EH (cell line): Measurements from ENCODE around the gene TMEM54.

ENCODE experiments used
- DNase-seq: peaks from one replicate; pipeline ENCODE4 v3.0.0-alpha.2; 2015; ENCODE audit warnings: low read depth

TMEM54 gene

GRCh38 chr1:32864375-32865019 is 36.7 kb downstream of the TMEM54 start:
- DNase-seq: no peak

DNA sequence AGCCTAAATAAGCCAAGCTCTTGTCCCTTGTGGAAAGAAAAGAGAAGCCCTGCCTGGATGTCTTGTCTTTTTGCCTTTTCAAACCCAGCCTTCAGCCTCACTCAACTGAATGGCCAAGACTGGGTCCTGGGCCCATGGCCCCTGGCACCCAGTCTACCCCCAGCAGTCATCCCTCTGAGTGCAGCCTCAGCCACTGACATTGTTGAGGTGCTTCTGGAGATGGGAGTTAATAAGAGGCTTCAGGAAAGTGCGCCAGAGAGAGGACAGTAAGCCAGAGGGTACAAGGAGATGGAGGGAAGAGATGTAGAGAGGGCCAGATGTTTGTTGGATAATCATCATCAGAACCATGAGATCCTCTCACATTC is 37.3 kb downstream of the TMEM54 start:
- DNase-seq: no peak

DNA sequence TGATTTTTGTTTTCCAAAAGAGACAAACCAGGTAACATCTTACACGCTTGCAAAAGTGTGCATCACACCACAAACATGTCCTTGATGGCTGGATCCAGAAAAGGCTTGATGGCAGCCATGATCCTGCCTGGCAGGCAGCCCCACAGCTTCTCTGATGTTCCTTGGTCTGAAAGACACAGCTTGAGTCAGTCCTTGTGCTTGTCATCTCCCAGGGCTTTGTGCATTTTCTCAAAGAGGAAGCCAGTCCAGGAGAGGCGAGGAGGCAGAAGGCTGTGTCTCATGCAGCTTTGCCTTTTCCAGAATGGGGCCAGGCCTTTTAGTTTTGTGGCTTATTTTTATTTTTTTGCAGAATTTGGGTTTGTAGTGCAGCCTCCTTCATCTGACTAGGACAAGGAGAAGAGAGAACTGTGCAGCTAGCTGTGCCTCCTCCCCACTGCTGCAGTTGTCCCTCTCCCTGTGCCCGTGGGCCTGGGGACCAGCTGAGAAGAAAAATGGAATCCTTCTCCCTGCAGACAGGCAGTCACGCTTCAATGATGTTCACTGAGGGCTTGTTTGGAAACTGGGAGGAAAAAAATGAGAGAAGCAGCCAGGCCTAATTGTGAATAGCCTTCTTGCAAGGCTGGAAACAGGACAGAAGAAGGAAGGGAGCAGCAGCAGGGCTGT is 37.8 kb downstream of the TMEM54 start:
- DNase-seq: no peak

- DNase-seq: peak; percentile 51
Measured at GRCh38 chr1:32861904-32862695, 39.1 kb downstream of the TMEM54 start.

DNA sequence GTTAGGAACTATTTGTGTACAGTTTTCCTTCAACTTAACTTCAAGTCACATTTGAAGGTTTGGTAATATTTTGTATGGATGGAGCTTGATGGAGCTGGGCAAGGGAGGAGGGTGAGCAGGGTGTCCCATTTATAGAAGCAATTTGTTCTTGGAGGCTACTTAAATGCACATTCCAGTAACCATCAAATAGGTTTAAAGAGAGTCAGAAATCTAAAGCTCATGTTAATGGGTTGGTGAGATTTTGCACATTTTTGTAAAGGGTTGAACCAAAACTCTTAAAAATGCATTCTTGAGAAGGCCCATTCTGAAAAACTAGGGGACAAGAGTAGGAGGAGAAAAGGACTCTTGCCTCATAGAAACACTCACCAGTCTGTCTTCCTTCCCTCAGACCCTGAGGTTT is 40.6 kb downstream of the TMEM54 start:
- no peak for DNase-seq

DNA sequence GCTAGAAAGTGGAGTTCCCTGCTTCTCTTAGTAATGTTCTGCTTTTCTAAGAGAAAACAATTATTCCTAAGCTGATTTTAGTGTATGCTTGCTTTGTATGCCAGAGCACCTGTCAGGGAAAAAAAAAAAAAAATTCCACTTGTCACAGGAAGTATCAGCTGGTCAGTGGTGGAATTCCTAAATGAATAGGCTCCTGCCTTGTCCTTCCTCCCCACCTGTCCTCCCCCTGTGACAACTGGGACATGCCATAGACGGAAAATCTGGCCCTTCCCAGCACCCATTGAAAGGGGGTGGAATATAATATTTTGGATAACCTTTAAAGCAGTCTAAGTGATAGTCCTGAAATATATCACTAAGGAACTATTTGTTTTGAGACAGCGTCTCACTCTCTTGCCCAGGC is 41.3 kb downstream of the TMEM54 start:
- DNase-seq: no peak

GRCh38 chr1:32858791-32859190 is 42.4 kb downstream of the TMEM54 start:
- no peak for DNase-seq

- no peak for DNase-seq
Measured at GRCh38 chr1:32858136-32858535, 43.1 kb downstream of the TMEM54 start.

DNA sequence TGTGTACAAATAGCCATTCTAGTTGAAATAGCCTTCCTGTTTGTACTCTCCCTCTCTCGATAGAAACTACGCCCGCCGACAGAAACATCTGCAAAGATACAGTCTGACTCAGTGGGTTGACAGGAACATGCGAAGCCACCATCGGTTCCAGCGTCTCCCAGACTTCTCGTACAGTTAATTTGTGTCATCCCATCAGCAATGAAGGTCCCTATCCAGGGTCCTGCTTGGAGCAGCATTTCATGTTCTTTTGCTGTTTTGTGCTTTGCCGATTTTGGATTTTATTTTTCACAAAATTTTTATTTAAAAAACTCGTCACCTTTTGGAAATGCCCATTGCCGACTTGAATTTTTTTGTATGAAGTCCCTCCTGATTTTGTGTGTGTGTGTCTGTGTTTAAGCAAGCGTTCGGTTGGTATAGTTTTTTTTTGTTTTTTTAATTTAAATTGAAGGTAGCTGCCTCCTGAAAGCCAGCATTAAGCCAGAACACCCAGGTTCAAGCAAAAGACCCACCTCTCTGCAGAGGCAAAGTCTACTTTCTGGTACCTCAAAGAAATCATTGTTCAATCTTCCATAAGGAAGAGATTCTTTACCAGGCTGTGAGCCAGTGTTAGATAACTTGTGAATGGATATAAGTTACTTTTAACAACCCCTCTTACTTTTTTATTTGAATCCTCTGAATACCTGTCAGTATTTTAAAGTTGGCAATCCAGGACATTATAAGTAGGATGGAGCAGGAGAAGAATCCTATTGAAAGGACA is 45.1 kb downstream of the TMEM54 start:
- no peak for DNase-seq

GRCh38 chr1:32848354-32849063 is 52.7 kb downstream of the TMEM54 start:
- no peak for DNase-seq
